Spleen (tissue), 7 donors: ENCODE data around the gene NDE1.

ENCODE experiments used
- POLR2A ChIP-seq, 3 donors: fragments of 450-650 bp; IDR thresholded peaks; one replicate each; pipeline ENCODE4 v1.5.1; 2017; ENCODE audit warnings: antibody characterized with exemption in 3 of 3, mild to moderate bottlenecking in 1 of 3
- POLR2AphosphoS5 ChIP-seq, 3 donors: sonication (generic); formaldehyde crosslinking; IDR thresholded peaks; one replicate each; pipeline ENCODE4 v1.5.1; 2017; ENCODE audit warnings: antibody characterized with exemption in 3 of 3
- TF ChIP-seq, protein P1 (sequence below), 11 experiments: fragments of 200-600 bp in 7 of 11; fragments of 450-650 bp in 4 of 11; sonication (generic) in 4 of 11; IDR thresholded peaks in 8 of 11; conservative IDR thresholded peaks in 3 of 11; 1 replicate in 7 of 11; 2 replicates in 4 of 11; pipeline versions ENCODE4 v1.4.0 to v1.8.0; 2016 to 2021; ENCODE audit warnings: antibody characterized with exemption in 11 of 11, inconsistent platforms in 4 of 11, mild to moderate bottlenecking in 1 of 11
- donor health status: DM: no; HTN: no; CAD: no; lungs with moderate emphysema.
- donor health status: DM: no; HTN: no; CAD: no.
- donor health status: DM: no; HTN: no; CAD: no.

DNA sequence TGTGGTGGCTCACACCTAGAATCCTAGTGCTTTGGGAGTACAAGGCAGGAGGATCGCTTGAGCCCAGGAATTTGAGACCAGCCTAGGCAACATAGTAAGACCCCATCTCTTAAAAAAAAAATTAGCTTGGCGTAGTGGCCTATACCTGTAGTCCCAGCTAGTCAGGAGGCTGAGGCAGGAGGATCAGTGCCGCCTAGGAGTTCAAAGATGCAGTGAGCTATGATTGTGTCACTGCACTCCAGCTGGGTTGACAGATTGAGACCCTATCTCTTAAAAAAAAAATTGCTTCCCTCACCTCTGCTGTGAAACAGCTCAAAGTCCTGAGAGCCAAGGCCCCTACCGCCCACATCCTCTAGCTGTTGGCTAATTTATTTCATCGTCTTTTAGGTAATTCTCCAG, 10.2 kb downstream of the NDE1 start:
- TF ChIP-seq, protein P1, sequence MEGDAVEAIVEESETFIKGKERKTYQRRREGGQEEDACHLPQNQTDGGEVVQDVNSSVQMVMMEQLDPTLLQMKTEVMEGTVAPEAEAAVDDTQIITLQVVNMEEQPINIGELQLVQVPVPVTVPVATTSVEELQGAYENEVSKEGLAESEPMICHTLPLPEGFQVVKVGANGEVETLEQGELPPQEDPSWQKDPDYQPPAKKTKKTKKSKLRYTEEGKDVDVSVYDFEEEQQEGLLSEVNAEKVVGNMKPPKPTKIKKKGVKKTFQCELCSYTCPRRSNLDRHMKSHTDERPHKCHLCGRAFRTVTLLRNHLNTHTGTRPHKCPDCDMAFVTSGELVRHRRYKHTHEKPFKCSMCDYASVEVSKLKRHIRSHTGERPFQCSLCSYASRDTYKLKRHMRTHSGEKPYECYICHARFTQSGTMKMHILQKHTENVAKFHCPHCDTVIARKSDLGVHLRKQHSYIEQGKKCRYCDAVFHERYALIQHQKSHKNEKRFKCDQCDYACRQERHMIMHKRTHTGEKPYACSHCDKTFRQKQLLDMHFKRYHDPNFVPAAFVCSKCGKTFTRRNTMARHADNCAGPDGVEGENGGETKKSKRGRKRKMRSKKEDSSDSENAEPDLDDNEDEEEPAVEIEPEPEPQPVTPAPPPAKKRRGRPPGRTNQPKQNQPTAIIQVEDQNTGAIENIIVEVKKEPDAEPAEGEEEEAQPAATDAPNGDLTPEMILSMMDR (IDR thresholded peaks at IDR 0.05 in 8 of 11, conservative IDR thresholded peaks at IDR 0.05 in 3 of 11): no peak
- no peak for TF ChIP-seq POLR2AphosphoS5 (IDR thresholded peaks at IDR 0.05)
- TF ChIP-seq POLR2A (IDR thresholded peaks at IDR 0.05): no peak
